ENCODE data around the gene JPH4.

Gene JPH4

GRCh38 chr14:23577710-23578392 lies 739 bp downstream of the JPH4 start:
- DNase-seq, result no peak

GRCh38 chr14:23577004-23577681 lies 1.4 kb downstream of the JPH4 start:
- DNase-seq, result no peak

GRCh38 chr14:23573384-23574015 lies 5.1 kb downstream of the JPH4 start:
- no peak for DNase-seq

GRCh38 chr14:23572836-23573235 lies 5.8 kb downstream of the JPH4 start:
- DNase-seq, result no peak

GRCh38 chr14:23572524-23572828 lies 6.1 kb downstream of the JPH4 start:
- DNase-seq, result no peak

GRCh38 chr14:23571701-23572523 lies 6.7 kb downstream of the JPH4 start:
- no peak for DNase-seq

GRCh38 chr14:23570806-23571483 lies 7.6 kb downstream of the JPH4 start:
- DNase-seq, result no peak

- DNase-seq, result no peak
These were observed 9.0 kb downstream of the JPH4 start for GRCh38 chr14:23569443-23570151.

- no peak for DNase-seq
These were observed 9.8 kb downstream of the JPH4 start for GRCh38 chr14:23568600-23569331.

GRCh38 chr14:23568021-23568599 lies 10.5 kb downstream of the JPH4 start:
- DNase-seq, result no peak

- peak; percentile 83 for DNase-seq
These were observed 11.2 kb downstream of the JPH4 start, which contains the start of gene AP1G2 for GRCh38 chr14:23567186-23568020. TSS of gene AP1G2 (minus strand) at chr14:23567791. CDS start at chr14:23567314, 477 bp downstream.

- DNase-seq, result no peak
These were observed 11.8 kb downstream of the JPH4 start for GRCh38 chr14:23566778-23567185.

- no peak for DNase-seq
These were observed 12.3 kb downstream of the JPH4 start for GRCh38 chr14:23566112-23566777.

- DNase-seq, result no peak
These were observed 13.0 kb downstream of the JPH4 start for GRCh38 chr14:23565626-23566025.

GRCh38 chr14:23564876-23565275 lies 13.7 kb downstream of the JPH4 start:
- no peak for DNase-seq

GRCh38 chr14:23564181-23564812 lies 14.3 kb downstream of the JPH4 start:
- no peak for DNase-seq

- DNase-seq, result no peak
These were observed 15.0 kb downstream of the JPH4 start for GRCh38 chr14:23563473-23564180.

- peak; percentile 52 for DNase-seq
These were observed 15.6 kb downstream of the JPH4 start for GRCh38 chr14:23562822-23563472.
